ENCODE data around the gene CCDC24.

GRCh38 chr1:44033756-44034155, 42.4 kb downstream of the CCDC24 start:
- no peak for TF ChIP-seq POLR2AphosphoS5 (IDR thresholded peaks at IDR 0.05; ENCODE audit: insufficient read depth, low read depth, low read length)
- TF ChIP-seq, protein P1, sequence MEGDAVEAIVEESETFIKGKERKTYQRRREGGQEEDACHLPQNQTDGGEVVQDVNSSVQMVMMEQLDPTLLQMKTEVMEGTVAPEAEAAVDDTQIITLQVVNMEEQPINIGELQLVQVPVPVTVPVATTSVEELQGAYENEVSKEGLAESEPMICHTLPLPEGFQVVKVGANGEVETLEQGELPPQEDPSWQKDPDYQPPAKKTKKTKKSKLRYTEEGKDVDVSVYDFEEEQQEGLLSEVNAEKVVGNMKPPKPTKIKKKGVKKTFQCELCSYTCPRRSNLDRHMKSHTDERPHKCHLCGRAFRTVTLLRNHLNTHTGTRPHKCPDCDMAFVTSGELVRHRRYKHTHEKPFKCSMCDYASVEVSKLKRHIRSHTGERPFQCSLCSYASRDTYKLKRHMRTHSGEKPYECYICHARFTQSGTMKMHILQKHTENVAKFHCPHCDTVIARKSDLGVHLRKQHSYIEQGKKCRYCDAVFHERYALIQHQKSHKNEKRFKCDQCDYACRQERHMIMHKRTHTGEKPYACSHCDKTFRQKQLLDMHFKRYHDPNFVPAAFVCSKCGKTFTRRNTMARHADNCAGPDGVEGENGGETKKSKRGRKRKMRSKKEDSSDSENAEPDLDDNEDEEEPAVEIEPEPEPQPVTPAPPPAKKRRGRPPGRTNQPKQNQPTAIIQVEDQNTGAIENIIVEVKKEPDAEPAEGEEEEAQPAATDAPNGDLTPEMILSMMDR (IDR thresholded peaks at IDR 0.05; ENCODE audit: extremely low read depth in 1 of 2, insufficient read depth in 1 of 2, low read depth in 1 of 2, low read length in 2 of 2), result no peak
- TF ChIP-seq, protein P2, sequence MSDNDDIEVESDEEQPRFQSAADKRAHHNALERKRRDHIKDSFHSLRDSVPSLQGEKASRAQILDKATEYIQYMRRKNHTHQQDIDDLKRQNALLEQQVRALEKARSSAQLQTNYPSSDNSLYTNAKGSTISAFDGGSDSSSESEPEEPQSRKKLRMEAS (IDR thresholded peaks at IDR 0.05; ENCODE audit: insufficient read depth, insufficient read length), result no peak
- TF ChIP-seq POLR2A (IDR thresholded peaks at IDR 0.05; ENCODE audit: low read depth, low read length), result no peak
- no peak for TF ChIP-seq MYC (IDR thresholded peaks at IDR 0.05; ENCODE audit: low read depth, low read length)
- no peak for TF ChIP-seq JUN (IDR thresholded peaks at IDR 0.05; ENCODE audit: borderline replicate concordance, insufficient read depth, insufficient read length, low read depth)
- no peak for TF ChIP-seq EZH2 (IDR thresholded peaks at IDR 0.05; ENCODE audit: borderline replicate concordance, low read depth, low read length, severe bottlenecking)

Measured in endothelial cell of umbilical vein (primary cell).